ENCODE results near the gene DLL4.

DLL4 gene

DNA sequence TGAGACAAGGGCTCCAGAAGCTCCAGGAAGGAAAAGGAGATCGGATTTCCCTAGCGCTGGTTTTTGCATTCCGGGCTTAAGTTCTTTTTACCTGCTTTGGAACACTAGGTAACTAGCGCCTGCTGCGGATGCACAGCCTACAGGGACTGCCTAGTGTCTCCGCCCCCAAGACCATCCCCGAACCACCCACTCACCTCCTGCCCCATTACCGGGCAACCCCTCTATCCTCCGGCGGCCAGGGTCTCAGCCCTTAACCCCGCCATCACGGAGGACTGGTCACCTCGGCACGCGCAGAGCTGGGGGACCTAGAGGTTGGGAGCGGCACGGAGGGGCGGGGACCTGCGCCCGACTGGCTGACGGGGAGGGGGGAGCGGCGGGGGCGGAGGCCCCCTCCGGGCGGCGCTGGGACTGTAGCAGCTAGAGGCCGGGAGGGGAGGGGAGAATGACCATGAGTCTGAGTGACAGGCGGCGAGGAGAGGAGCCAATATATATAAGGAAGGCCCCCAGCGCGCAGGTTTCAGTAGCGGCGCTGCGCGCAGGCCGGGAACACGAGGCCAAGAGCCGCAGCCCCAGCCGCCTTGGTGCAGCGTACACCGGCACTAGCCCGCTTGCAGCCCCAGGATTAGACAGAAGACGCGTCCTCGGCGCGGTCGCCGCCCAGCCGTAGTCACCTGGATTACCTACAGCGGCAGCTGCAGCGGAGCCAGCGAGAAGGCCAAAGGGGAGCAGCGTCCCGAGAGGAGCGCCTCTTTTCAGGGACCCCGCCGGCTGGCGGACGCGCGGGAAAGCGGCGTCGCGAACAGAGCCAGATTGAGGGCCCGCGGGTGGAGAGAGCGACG, at the start of gene DLL4:
Gene DLL4 (plus strand): TSS at position 520 of the 839 bp plus-strand sequence. CDS start 329 bp downstream, outside the sequence.
- DNase-seq = no peak

DNA sequence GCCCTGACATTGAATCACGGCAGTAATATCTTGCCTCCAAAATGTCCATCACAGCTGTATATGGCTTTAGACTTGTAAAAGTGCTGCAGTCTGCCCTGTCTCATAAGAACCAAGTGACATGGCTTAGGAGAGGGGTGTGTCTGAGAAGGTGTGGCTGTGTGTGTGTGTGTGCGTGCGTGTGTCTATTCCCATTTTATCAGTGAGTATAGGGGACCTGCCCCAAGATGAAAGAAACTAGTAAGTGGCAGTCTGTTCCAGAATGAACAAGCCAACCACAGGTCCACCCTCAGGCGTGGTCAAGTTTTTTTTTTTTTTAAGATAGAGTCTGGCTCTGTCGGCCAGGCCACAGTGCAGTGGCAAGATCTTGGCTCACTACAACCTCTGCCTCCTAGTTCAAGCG, 49.5 kb upstream of the DLL4 start:
- DNase-seq = no peak

- no peak for DNase-seq
Measured at GRCh38 chr15:40881351-40881750, 47.8 kb upstream of the DLL4 start.

GRCh38 chr15:40886586-40886985, 42.6 kb upstream of the DLL4 start:
- DNase-seq = no peak

- DNase-seq = no peak
Measured at GRCh38 chr15:40889112-40889511, 40.0 kb upstream of the DLL4 start.

DNA sequence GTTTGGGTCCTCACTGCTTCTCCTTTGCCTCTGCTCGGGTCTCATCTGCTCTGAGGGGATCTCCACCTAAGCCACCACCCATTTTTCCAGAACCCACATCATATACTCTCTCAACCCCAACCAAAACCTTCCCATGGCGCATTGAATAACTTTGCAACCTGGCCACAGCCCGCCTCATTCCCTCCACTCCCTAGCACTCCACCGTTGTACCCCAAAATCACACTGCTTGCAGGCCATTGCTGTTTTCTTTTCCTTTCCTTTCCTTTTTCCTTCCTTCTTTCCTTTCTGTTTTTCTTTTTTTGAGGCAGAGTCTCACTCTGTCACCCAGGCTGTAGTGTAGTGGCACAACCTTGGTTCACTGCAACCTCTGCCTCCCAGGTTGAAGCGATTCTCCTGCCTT, 38.0 kb upstream of the DLL4 start:
- DNase-seq = no peak

DNA sequence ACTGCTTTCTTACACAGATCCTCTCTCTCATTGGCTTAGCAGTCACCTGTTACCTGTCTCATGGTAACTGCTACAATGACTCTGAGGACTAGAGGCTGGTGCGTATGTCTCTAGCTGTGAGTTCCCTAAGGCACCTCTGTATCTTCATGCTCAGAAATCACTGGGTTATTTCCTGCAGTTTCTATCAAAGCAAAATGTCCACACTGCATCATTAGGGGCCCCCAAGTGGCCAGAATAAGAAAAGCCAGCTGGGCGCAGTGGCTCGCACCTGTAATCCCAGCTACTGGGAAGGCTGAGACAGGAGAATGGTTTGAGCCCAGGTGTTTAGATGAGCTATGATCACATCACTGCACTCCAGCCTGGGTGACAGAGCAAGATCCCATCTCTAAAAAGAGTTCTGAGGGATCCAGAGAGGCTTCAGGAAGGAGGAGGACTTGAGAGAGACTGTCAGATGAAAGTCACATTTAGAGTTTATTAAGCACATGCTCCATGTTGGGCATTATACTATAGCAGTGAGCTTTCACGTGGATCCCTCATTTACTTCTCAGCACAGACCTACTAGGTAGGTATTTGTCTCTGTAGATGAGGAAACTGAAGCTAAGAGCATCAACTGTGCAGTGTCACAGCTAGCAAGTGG, 37.2 kb upstream of the DLL4 start:
- no peak for DNase-seq

- DNase-seq = no peak
Measured at GRCh38 chr15:40892447-40893012, 36.6 kb upstream of the DLL4 start.

GRCh38 chr15:40893019-40893670, 36.0 kb upstream of the DLL4 start:
- no peak for DNase-seq

- peak; percentile 97 for DNase-seq
Measured at GRCh38 chr15:40893733-40894680, 35.1 kb upstream of the DLL4 start, which contains the start of gene VPS18. VPS18 (plus strand) TSS chr15:40894450; CDS start chr15:40894769, 319 bp downstream.

GRCh38 chr15:40894681-40895448, 34.3 kb upstream of the DLL4 start:
- peak; percentile 58 for DNase-seq

DNA sequence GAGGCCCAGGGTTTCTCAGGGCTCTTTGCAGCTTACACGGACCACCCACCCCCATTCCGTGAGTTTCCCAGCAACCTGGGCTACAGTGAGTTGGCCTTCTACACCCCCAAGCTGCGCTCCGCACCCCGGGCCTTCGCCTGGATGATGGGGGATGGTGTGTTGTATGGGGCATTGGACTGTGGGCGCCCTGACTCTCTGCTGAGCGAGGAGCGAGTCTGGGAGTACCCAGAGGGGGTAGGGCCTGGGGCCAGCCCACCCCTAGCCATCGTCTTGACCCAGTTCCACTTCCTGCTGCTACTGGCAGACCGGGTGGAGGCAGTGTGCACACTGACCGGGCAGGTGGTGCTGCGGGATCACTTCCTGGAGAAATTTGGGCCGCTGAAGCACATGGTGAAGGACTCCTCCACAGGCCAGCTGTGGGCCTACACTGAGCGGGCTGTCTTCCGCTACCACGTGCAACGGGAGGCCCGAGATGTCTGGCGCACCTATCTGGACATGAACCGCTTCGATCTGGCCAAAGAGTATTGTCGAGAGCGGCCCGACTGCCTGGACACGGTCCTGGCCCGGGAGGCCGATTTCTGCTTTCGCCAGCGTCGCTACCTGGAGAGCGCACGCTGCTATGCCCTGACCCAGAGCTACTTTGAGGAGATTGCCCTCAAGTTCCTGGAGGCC, 29.5 kb upstream of the DLL4 start:
- no peak for DNase-seq

GRCh38 chr15:40900256-40901052, 28.7 kb upstream of the DLL4 start:
- DNase-seq = no peak

GRCh38 chr15:40901053-40901443, 28.1 kb upstream of the DLL4 start:
- DNase-seq = no peak

DNA sequence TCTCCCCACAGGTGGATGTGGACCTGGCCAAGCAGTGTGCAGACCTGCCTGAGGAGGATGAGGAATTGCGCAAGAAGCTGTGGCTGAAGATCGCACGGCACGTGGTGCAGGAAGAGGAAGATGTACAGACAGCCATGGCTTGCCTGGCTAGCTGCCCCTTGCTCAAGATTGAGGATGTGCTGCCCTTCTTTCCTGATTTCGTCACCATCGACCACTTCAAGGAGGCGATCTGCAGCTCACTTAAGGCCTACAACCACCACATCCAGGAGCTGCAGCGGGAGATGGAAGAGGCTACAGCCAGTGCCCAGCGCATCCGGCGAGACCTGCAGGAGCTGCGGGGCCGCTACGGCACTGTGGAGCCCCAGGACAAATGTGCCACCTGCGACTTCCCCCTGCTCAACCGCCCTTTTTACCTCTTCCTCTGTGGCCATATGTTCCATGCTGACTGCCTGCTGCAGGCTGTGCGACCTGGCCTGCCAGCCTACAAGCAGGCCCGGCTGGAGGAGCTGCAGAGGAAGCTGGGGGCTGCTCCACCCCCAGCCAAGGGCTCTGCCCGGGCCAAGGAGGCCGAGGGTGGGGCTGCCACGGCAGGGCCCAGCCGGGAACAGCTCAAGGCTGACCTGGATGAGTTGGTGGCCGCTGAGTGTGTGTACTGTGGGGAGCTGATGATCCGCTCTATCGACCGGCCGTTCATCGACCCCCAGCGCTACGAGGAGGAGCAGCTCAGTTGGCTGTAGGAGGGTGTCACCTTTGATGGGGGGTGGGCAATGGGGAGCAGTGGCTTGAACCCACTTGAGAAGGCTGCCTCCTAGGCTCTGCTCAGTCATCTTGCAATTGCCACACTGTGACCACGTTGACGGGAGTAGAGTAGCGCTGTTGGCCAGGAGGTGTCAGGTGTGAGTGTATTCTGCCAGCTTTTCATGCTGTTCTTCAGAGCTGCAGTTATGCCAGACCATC, 26.3 kb upstream of the DLL4 start:
- peak; percentile 67 for DNase-seq

GRCh38 chr15:40904552-40905201, 24.5 kb upstream of the DLL4 start:
- no peak for DNase-seq

GRCh38 chr15:40906091-40906990, 22.8 kb upstream of the DLL4 start:
- DNase-seq = peak; percentile 83
